ENCODE data around the gene SLC38A2.
"Not testable (repeated sequence)": the region's sequence is repeated elsewhere in the genome, so short reads cannot be mapped to it uniquely, and the experiment has no call there.

Gene SLC38A2

GRCh38 chr12:46351886-46352650 lies 20.5 kb downstream of the SLC38A2 start:
- H3K9me3 Mint-ChIP-seq, result no peaks in the 10 kb centered on the region
- no peak for ATAC-seq
- no peak overlapping the region for H3K27ac Mint-ChIP-seq
- no peaks in the 10 kb centered on the region for H3K27me3 Mint-ChIP-seq
- H3K4me1 Mint-ChIP-seq, result no peaks in the 10 kb centered on the region
- no peak overlapping the region for H3K4me3 Mint-ChIP-seq
- no peaks in the 10 kb centered on the region for H3K36me3 Mint-ChIP-seq

GRCh38 chr12:46351138-46351537 lies 21.4 kb downstream of the SLC38A2 start:
- Mint-ChIP-seq H3K9me3 (no peaks in the 10 kb centered on the region), H3K4me3 (no peak overlapping the region), H3K27ac (no peak overlapping the region), H3K4me1 (no peaks in the 10 kb centered on the region), H3K36me3 (no peaks in the 10 kb centered on the region), H3K27me3 (no peaks in the 10 kb centered on the region)
- ATAC-seq, result no peak

GRCh38 chr12:46349253-46349652 lies 23.3 kb downstream of the SLC38A2 start:
- Mint-ChIP-seq H3K4me3 (no peak overlapping the region), H3K9me3 (no peaks in the 10 kb centered on the region), H3K27ac (no peak overlapping the region), H3K36me3 (no peaks in the 10 kb centered on the region), H3K27me3 (no peaks in the 10 kb centered on the region), H3K4me1 (no peaks in the 10 kb centered on the region)
- ATAC-seq, result no peak

- no peak for ATAC-seq
- peaks cover 12% of the 10 kb centered on the region for H3K4me1 Mint-ChIP-seq
- peak overlapping the region; percentile 23 for H3K27ac Mint-ChIP-seq
- H3K36me3 Mint-ChIP-seq, result no peaks in the 10 kb centered on the region
- no peak overlapping the region for H3K4me3 Mint-ChIP-seq
- no peaks in the 10 kb centered on the region for H3K27me3 Mint-ChIP-seq
- no peaks in the 10 kb centered on the region for H3K9me3 Mint-ChIP-seq
Measured at GRCh38 chr12:46343118-46343852, 29.3 kb downstream of the SLC38A2 start.

GRCh38 chr12:46342562-46343033 lies 30.0 kb downstream of the SLC38A2 start:
- peak; percentile 51 for ATAC-seq
- H3K27me3 Mint-ChIP-seq, result no peaks in the 10 kb centered on the region
- H3K27ac Mint-ChIP-seq, result no peak overlapping the region
- peaks cover 12% of the 10 kb centered on the region for H3K4me1 Mint-ChIP-seq
- no peaks in the 10 kb centered on the region for H3K36me3 Mint-ChIP-seq
- H3K9me3 Mint-ChIP-seq, result no peaks in the 10 kb centered on the region
- H3K4me3 Mint-ChIP-seq, result no peak overlapping the region

GRCh38 chr12:46339051-46339450 lies 33.5 kb downstream of the SLC38A2 start:
- H3K27me3 Mint-ChIP-seq, result no peaks in the 10 kb centered on the region
- peaks cover 5% of the 10 kb centered on the region for H3K9me3 Mint-ChIP-seq
- no peak overlapping the region for H3K4me3 Mint-ChIP-seq
- H3K27ac Mint-ChIP-seq, result no peak overlapping the region
- H3K36me3 Mint-ChIP-seq, result no peaks in the 10 kb centered on the region
- H3K4me1 Mint-ChIP-seq, result peaks cover 12% of the 10 kb centered on the region
- no peak for ATAC-seq

GRCh38 chr12:46332260-46332659 lies 40.3 kb downstream of the SLC38A2 start:
- Mint-ChIP-seq H3K27ac (no peak overlapping the region), H3K27me3 (no peaks in the 10 kb centered on the region), H3K4me1 (no peaks in the 10 kb centered on the region), H3K9me3 (peaks cover 18% of the 10 kb centered on the region), H3K36me3 (peaks cover 3% of the 10 kb centered on the region), H3K4me3 (no peak overlapping the region)
- ATAC-seq, result no peak

- not testable (repeated sequence) for H3K4me3 Mint-ChIP-seq, ATAC-seq, H3K27ac Mint-ChIP-seq, H3K36me3 Mint-ChIP-seq, H3K4me1 Mint-ChIP-seq, H3K27me3 Mint-ChIP-seq
- H3K9me3 Mint-ChIP-seq, result peaks cover 10% of the 10 kb centered on the region
Measured at GRCh38 chr12:46325075-46325474, 47.5 kb downstream of the SLC38A2 start.

- no peak for ATAC-seq
- Mint-ChIP-seq H3K27ac (no peak overlapping the region), H3K4me1 (no peaks in the 10 kb centered on the region), H3K9me3 (no peaks in the 10 kb centered on the region), H3K4me3 (no peak overlapping the region), H3K27me3 (no peaks in the 10 kb centered on the region), H3K36me3 (no peaks in the 10 kb centered on the region)
Measured at GRCh38 chr12:46320731-46321130, 51.8 kb downstream of the SLC38A2 start.

- Mint-ChIP-seq H3K27me3 (peaks cover 8% of the 10 kb centered on the region), H3K27ac (no peak overlapping the region), H3K4me3 (no peak overlapping the region), H3K36me3 (no peaks in the 10 kb centered on the region), H3K9me3 (peaks cover 3% of the 10 kb centered on the region), H3K4me1 (no peaks in the 10 kb centered on the region)
- no peak for ATAC-seq
Measured at GRCh38 chr12:46318037-46318436, 54.5 kb downstream of the SLC38A2 start.
